HL-60 (cell line): ENCODE measurements around the gene P2RY11.

Source experiments
- DNase-seq, 2 experiments: peaks; one replicate each; pipeline ENCODE4 v3.0.0-alpha.2; 2010 to 2020; ENCODE audit warnings: low read depth in 1 of 2, low spot score in 1 of 2
- H3K27ac ChIP-seq: fragments of 250-450 bp; sonication (Bioruptor Pico); replicated peaks from 2 replicates; pipeline ENCODE4 v1.5.1; 2020; ENCODE audit warnings: mild to moderate bottlenecking, moderate library complexity
- H3K27me3 ChIP-seq: fragments of 250-450 bp; sonication (Bioruptor Pico); 2 replicates; pipeline ENCODE4 v1.5.1; 2021; ENCODE audit warnings: mild to moderate bottlenecking, moderate library complexity; ENCODE audit not compliant: insufficient read depth, poor library complexity, severe bottlenecking
- H3K4me3 ChIP-seq: replicated peaks from 2 replicates; pipeline ENCODE4 v1.5.1; 2011; ENCODE audit warnings: mild to moderate bottlenecking, control low read depth, low read length; ENCODE audit not compliant: insufficient read depth
- GABPA ChIP-seq: IDR thresholded peaks from 2 replicates; pipeline ENCODE4 v1.6.1; 2012; ENCODE audit warnings: low read depth
- POLR2AphosphoS5 ChIP-seq: IDR thresholded peaks from 2 replicates; pipeline ENCODE4 v1.6.1; 2012; ENCODE audit warnings: low read depth
- SPI1 ChIP-seq: IDR thresholded peaks from 2 replicates; pipeline ENCODE4 v1.6.1; 2012; ENCODE audit warnings: low read depth, mild to moderate bottlenecking, borderline replicate concordance
- TF ChIP-seq, protein P1 (sequence below): IDR thresholded peaks from one replicate; pipeline ENCODE4 v1.5.1; 2011; ENCODE audit warnings: low read length, control low read depth, inconsistent platforms; ENCODE audit not compliant: insufficient read depth
- TF ChIP-seq, protein P2 (sequence below): IDR thresholded peaks from 2 replicates; pipeline ENCODE4 v1.6.1; 2012; ENCODE audit warnings: low read depth; ENCODE audit not compliant: insufficient replicate concordance

The P2RY11 gene

DNA sequence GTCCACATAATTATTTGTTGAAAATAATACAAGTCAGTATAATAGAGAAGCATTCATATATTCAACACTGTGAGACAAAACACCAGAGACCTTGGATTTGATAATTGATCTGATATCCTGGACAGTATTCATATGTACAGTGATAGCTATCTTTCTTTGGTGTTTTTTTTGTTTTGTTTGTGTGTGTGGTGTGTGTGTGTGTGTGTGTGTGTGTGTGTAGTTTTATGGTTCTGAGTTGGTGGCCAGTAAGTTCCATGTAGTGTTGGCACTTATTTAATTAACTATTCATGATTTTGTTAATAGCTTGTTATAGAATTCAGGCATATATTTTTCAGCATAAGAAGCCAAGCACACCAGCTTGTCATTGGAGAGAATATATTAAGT lies 7.4 kb upstream of the P2RY11 start:
- DNase-seq = no peak
- no peaks in the 10 kb centered on the region for H3K27me3 ChIP-seq
- no peak overlapping the region for H3K4me3 ChIP-seq
- peak overlapping the region; percentile 95 for H3K27ac ChIP-seq
- TF ChIP-seq, protein P1, sequence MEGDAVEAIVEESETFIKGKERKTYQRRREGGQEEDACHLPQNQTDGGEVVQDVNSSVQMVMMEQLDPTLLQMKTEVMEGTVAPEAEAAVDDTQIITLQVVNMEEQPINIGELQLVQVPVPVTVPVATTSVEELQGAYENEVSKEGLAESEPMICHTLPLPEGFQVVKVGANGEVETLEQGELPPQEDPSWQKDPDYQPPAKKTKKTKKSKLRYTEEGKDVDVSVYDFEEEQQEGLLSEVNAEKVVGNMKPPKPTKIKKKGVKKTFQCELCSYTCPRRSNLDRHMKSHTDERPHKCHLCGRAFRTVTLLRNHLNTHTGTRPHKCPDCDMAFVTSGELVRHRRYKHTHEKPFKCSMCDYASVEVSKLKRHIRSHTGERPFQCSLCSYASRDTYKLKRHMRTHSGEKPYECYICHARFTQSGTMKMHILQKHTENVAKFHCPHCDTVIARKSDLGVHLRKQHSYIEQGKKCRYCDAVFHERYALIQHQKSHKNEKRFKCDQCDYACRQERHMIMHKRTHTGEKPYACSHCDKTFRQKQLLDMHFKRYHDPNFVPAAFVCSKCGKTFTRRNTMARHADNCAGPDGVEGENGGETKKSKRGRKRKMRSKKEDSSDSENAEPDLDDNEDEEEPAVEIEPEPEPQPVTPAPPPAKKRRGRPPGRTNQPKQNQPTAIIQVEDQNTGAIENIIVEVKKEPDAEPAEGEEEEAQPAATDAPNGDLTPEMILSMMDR = no peak
- no peak for TF ChIP-seq SPI1
- no peak for TF ChIP-seq GABPA
- no peak for TF ChIP-seq POLR2AphosphoS5
- TF ChIP-seq, protein P2, sequence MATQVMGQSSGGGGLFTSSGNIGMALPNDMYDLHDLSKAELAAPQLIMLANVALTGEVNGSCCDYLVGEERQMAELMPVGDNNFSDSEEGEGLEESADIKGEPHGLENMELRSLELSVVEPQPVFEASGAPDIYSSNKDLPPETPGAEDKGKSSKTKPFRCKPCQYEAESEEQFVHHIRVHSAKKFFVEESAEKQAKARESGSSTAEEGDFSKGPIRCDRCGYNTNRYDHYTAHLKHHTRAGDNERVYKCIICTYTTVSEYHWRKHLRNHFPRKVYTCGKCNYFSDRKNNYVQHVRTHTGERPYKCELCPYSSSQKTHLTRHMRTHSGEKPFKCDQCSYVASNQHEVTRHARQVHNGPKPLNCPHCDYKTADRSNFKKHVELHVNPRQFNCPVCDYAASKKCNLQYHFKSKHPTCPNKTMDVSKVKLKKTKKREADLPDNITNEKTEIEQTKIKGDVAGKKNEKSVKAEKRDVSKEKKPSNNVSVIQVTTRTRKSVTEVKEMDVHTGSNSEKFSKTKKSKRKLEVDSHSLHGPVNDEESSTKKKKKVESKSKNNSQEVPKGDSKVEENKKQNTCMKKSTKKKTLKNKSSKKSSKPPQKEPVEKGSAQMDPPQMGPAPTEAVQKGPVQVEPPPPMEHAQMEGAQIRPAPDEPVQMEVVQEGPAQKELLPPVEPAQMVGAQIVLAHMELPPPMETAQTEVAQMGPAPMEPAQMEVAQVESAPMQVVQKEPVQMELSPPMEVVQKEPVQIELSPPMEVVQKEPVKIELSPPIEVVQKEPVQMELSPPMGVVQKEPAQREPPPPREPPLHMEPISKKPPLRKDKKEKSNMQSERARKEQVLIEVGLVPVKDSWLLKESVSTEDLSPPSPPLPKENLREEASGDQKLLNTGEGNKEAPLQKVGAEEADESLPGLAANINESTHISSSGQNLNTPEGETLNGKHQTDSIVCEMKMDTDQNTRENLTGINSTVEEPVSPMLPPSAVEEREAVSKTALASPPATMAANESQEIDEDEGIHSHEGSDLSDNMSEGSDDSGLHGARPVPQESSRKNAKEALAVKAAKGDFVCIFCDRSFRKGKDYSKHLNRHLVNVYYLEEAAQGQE = no peak

DNA sequence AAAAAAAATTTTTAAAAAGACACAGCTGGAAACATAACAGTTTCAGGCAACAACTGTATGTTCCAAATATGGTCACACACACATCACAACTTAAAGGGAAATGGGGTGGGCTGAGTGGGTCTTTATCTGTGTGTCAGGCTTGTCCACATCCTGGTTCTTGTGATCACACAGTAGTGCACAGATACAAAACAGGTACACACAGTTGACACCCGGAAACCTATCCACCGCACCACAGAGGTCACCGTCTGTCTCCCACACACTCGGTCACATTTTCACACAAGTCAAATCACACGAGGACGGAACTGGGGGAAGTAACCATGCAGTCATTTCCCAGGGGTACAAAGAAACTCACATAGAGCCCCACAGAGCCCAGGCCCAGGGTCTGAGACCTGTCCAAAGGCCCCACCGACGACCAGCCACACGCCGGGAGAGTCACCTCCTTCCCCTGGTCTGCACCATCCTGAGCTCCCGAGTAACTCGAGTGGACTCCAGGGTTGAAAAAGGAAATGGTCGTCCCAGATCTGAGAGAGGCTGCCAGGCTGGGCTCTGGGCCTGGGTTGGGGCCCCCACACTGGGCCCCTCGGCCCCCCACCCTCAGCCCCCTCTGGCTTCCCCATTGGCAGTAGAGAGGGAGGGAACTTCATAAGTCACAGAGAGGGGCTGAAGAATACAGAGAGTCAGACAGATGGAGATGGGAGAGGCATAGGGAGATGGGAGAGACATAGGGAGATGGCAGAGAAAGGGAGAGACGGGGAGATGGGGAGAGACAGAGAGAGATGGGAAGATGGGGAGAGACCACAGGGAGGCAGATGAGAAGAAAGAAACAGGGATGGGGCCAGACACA lies 6.6 kb upstream of the P2RY11 start:
- Histone ChIP-seq H3K27me3 (no peaks in the 10 kb centered on the region), H3K27ac (peak overlapping the region; percentile 95), H3K4me3 (no peak overlapping the region)
- TF ChIP-seq POLR2AphosphoS5 (peak; percentile 57; the same call in 1 of the 2 replicates), SPI1 (no peak), GABPA (no peak; the same call in 1 of the 2 replicates)
- TF ChIP-seq, protein P2 = peak; percentile 28
- peak in 1 of 2 experiments; percentile 67 for DNase-seq

DNA sequence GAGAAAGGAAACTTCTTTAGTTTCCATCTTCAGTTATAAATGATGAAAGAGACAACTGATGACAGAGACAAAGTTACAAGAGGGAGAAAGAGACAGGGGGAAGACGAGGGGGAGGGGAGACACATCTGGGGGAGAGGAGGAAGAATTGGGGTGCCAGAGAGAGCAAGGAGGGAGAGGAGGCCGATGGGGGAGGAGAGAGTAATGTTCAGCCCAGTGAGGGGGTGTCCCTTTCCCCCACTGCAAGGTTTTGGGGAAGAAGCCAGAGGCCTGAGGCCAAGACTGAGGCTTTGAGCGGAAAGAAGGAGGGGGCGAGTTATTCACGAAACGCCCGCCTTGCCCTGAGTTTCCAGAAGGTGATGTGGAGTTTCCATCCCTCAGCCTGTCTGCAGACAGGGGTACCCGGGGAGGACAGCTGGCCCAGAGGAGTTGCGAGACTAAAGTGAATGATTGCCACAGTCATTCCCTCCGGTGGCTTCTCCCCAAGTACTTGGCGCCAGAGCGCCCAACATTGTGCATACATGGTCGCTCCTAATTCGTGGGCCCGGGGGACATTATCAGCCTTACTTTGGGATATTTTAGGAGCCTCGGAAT lies 5.9 kb upstream of the P2RY11 start:
- H3K4me3 ChIP-seq = no peak overlapping the region
- TF ChIP-seq POLR2AphosphoS5 (no peak; the same call in 1 of the 2 replicates), SPI1 (no peak), GABPA (no peak)
- TF ChIP-seq, protein P2 = no peak
- TF ChIP-seq, protein P1 = no peak
- DNase-seq = peak; percentile 76 to 87
- no peaks in the 10 kb centered on the region for H3K27me3 ChIP-seq
- H3K27ac ChIP-seq = peak overlapping the region; percentile 95
